DMS53 (cell line): Measurements from ENCODE around the gene MMAB.

ENCODE experiments used
- DNase-seq: peaks from one replicate; lab custom pipeline; 2025; lab: John Stamatoyannopoulos, UW

MMAB gene

DNA sequence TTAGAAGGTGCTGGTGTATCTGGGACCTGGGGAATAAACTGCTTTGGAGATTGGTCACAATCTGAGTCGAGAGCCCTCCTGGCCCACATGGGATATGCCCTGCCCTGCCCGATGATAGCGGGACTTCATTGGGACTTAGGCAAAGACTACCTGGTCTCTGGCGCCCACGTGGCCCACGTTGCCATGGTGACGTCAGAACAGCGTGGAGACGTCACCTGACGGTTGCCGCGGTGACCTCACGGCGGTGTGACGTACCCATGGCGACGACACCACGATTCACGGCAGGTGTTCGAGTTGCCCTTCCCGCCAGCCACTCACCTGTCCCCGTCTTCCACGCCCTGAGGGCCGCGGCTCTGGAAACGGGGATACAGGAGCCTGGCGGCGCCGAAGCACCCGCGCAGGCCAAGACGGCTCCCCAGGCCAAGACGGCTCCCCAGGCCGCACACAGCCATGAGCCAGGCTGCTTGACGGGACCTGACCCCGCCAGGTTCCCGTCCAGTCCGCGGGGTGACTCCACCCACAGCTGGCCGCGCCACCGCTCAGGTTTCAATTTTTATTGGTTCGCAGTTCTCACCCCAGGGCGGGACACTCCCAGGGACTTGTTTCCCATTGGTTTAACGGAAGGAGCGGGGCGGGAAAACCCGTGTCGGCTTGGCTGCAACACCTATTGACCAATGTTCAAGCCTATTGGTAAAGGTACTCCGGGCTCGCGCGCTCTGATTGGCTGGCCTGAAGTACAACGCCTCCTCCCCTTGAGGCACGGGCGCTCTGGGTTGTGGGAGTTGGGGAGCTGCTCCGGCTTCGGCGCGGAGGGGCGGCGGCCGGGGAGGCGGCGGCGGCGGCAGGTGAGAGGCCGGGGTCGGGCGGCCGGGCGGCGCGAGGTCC is at the start of gene MMAB, which contains the start of gene MVK:
TSS of gene MMAB (minus strand) at position 476 of the 885 bp plus-strand sequence. CDS start at position 452, 24 bp downstream.
TSS of gene MVK (plus strand) at position 766 of the 885 bp plus-strand sequence. CDS start 1,029 bp downstream, outside the sequence.
- peak; percentile 100 for DNase-seq

DNA sequence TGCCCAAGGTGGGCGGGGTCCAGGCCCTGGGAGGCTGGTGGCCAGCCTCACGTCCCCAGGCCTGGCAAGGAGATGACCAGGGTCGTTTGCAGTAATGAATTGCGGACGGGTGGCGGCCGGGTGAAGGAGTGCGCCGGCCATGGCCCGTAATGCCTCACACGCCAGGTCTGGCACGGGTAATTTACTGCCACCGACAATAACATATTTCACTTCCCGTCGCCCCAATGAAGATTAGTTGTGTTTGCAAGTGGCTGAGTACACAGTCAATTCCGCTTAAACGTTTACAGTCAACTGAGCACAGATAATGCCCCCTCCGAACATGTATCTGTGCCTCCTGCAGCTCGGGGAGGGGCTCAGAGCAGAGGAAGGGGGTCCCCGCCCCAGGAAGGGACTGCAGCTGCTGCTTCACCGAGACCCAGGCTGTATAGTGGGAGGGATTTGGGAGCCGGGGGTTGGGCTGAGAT is 48.6 kb upstream of the MMAB start:
- peak; percentile 79 for DNase-seq

DNA sequence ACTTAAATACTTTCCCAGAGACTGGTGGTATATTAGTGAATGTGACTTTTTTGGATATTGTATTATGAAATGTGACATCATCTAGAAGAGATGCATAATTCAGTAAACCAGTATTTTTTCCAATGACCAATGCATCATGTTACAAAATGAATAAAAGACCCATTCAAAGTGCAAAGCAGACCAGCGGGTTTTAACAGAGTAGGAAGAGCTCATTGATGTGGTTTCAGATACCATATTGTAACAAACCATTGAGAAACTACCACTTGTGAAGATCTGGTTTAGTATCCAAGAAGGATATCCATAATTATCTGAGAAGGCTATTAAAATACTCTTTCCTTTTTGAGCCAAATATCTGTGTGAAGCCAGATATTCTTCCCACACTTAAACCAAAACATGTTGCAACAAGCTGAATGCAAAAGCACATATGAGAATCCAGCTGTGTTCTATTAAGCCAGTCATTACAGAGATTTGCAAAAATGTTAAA is 47.9 kb upstream of the MMAB start:
- peak; percentile 44 for DNase-seq

DNA sequence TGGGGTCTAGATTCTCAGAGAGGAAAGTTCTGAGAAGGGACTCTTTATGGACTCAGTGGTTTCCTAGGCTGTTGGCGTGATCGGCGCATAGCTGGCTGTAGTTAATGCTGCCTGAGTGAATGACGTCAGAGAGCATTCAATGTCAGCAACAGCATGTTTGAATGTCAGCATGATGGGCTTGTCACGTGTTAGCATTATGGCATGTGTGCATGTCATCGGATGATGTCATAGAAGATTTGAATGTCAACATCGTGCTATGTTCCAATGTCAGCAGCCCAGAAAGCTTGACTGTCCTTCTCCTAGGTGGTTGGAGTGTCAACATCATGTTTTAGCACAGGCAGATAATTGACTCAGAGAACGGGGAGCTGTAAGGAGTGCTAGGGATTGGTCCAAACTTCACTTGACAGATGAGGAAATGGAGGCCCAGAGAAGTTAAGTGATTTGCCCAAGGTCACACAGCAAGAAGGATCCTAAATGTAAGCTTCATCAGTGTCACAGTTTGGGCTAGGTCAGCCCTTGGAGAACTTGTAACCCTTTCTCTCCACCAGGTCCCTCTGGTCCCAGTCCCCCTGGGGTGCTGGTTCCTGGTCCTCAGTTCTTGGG is 45.8 kb upstream of the MMAB start:
- DNase-seq: peak; percentile 50

DNA sequence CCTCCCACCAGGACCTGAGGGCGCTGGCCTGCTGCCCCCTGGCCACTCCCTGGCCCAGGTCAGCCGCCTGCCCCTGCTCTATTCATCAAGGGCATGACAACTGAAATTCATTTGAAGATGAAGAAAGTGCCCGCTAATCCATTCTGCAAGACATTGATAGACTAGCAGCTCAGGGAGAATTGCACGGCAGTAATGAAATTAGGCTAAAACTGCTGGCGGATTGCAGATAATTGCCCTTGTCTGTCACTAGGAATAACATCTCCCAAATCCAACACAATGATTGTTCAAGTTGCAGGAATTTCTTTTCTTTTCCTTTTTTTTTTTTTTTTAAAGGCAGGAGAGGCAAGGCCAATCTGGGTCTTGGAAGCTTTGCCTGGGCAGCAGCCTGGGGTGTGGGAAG is 44.8 kb upstream of the MMAB start:
- no peak for DNase-seq

DNA sequence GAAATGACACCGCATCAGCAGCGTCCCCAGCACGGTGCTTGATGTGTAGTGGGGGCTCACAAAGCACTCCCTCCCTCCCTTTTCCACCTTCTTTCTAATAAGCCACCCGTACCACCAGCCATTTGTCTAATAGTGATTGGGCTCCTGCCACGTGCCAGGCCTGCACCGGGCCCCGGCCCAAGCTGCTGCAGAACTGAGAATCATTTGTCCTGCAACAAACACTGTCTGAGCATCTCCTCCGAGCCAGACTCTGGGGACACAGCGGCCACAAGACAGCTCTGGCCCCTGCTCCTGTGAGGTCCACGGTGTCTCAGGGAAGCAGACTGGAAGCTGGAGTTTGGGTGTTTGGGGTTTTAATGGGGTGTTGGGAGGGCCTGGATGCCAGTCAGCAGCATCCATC is 44.2 kb upstream of the MMAB start:
- DNase-seq: no peak

DNA sequence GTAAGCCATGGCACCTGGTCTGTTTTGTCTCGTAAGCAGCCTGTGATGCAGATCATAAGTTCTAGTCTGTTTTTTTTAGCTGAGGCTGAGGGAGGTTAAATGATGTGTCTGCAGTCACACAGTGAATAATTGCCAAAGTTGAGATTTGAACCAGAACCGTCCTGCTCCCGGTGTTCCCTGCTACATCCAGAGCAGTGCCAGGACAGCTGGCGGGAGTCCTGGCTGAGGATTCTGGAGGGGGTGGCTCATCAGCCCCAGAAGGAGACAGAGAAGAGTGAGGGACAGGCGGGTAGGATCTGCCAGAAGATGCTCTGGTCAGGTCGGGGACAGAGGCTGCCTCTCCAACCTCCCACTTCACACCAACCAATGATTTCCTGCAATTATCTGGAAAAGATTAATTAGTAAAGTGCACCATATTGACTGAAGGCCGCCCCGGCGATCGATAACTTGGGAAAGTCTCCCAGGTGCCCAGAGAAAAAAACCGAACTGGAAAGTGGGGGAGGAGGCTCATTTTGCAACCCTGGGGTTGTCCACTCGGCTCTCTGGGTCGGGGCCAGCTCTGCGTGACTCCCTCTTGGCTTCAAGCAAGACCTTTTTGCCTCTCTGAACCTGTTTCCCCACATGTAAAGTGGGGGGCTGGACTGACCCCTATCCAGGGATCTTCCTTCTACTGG is 42.4 kb upstream of the MMAB start:
- no peak for DNase-seq

DNA sequence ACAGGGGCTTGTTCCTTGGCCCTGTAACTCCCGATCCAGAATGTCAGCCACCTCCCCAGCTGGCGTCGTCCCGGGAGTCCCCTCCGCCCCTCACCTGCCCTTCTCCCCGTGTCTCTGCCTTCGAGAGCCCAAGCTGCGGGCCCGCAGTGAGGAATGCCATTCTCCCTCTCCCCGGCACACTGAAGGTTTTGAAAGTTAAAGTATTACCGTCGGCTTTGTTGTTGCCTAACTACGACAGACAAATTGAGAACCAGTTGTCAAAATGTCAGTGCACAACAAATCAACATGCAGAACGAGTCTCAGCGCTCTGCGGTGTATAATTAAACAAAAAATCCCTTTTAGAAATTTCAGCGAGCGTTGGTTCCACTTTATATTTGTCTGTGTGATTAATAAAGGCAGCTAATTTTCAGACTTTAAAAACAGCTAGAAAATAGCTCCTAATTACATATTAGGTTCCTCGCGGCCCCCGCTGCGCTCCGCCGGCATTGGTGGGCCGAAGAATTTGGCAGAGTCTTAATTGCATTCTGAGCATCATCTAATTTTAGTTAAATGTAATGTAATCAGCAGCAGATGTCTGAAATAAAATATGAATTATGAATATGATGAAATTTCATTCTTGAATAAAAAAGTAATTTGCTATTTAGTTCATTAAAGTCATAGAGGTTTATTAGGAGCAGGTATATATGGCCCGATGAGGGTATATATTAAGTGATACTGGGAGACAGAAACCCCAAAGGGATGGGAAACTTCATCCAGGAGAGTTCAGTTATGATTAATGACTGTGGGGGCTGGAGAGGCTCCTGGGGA is 40.5 kb upstream of the MMAB start:
- no peak for DNase-seq

DNA sequence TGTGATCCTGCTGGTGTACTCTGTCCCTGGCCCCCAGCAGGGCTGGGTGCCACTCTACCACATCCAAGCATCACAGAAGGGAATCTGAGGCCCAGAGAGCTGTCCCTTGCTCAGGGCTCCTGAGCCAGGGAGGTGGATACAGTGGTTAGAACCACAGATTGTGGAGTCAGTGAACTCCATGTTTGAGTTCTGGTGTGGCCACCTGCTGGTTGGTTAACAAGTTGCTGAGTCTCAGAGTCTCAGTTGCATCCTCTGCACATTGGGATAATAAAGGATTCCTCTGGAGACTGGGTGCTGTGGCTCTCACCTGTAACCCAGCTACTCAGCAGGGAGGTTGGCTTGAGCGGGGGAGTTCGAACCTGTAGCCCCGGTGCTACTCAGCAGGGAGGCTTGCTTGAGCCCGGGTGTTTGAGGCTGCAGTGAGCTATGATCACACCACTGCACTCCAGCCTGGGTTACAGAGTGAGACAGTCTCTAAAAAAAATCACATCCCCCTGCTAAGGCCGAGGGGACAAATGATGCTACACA is 39.7 kb upstream of the MMAB start:
- DNase-seq: peak; percentile 77

DNA sequence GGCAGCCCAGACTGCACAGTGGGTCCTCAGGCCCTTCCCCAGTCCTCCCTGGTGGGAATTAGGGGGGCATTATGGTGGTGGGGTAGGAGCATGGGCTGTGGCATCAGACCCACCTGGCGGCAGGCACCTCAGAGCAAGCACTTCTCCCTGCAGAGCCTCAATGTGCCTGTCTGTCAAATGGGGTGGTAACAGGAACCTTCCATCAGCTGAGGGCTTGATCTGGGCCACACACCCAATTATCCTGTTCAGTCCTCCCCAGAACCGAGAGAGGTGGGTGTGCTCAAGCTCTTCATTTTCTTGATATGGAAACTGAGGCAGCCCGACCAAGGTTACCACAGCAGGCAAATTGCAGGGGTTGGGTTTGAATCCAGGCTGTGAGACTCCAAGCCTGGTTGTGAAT is 38.7 kb upstream of the MMAB start:
- no peak for DNase-seq

DNA sequence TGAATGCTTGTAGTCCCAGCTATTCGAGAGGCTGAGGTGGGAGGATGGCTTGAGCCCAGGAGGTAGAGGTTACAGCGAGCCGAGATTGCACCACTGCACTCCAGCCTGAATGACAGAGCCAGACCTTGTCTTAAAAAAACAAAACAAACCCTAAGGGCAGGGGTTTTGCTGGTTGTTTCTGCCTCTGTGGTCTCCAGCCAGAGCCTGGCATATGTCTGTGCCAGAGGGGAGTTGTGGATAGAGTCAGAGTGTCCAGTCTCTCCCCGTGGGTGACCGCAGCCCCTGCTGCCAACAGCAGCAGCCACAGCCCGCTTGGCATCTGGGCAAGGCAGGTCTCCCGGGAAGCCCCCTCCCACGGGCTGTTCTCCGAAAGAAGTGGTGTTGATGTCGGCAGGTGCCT is 37.9 kb upstream of the MMAB start:
- DNase-seq: no peak

DNA sequence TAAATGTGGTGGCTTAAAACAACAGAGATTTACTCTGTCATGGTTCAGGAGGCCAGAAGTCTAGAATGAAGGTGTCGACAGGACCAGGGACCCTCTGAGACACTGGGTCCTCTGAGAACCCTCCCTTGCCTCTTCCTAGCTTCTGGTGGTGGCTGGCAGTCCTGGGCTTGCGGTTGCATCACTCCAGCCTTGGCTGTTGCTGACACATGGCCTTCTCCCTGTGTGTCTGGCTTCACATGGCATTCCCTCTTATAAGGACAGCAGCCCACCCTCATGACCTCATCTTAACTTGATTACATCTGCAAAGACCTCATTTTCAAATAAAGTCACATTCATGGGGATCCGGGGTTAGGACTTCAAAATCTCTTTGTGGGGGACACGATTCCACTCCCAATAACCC is 37.2 kb upstream of the MMAB start:
- no peak for DNase-seq

DNA sequence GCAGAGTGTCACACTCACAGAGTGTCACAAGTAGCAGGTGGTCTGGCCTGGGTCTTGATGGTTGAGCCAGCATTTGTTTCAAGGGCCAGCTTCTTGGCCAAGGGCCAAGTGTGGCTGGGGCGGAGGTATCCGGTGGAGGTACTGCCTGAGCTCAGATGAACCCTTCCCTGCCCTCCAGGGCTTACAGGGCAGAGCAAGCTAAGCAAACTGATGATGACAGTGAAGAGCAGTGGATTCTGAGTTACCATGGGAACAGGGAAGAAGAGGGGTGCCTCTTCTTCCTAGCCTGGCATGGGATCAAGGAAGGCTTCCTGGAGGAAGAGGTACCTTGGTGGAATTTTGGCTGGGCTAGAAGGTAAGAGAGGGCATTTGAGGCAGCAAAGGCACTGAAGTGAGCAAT is 36.0 kb upstream of the MMAB start:
- peak; percentile 71 for DNase-seq

DNA sequence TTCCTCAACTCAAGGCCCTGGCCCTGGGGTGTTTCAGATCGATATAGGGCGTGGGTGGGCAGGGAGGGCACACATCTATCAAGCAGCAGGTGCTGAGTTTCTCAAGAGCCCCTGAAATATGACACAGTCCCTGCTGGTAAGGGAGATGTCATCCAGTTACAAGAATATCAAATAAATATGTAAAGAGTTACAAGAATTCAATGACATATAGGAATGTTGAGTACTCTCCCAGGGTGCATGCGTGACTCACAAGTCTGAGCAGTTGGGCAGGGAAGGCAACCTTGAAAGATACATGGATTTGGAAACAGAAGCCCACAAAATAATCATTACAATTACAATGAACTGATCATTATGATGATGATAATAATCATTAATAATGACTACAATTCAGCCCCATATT is 35.5 kb upstream of the MMAB start:
- DNase-seq: no peak

DNA sequence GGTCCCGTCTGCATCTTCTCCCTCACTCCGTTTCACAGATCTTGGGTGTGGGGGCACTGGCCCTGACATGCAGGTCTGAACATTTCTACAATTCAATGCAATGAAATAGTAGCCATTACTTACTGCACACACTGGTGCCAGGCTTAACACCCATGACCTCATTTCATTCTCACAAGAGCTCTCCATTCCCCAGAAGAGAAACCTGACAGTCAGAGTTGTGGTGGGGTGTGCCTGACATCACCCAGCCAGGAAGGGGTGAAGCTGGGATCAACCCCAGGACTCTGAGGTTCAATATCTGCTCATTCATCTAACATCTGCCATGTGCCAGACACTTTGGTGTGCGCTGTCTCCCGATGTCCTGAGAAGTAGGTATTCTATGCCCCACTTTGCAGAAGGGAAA is 35.0 kb upstream of the MMAB start:
- no peak for DNase-seq

DNA sequence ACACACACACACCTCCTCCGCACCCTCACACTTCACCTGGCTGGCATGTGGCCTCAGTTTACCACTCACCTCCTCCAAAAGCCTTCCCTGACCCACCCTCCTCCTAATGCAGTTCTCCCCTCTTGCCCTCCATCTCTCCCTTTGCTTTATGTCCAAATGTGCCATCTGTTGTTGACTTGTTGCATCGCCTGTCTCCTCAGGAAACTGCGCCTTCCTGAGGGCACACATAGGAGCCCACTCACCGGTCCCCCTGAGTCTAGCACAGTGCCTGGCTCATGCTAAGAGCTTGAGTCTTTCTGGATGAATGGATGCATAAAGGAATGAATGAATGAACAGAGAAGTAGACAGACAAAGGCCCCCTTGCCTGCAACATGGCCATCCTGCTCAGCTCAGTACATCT is 34.3 kb upstream of the MMAB start:
- DNase-seq: no peak

DNA sequence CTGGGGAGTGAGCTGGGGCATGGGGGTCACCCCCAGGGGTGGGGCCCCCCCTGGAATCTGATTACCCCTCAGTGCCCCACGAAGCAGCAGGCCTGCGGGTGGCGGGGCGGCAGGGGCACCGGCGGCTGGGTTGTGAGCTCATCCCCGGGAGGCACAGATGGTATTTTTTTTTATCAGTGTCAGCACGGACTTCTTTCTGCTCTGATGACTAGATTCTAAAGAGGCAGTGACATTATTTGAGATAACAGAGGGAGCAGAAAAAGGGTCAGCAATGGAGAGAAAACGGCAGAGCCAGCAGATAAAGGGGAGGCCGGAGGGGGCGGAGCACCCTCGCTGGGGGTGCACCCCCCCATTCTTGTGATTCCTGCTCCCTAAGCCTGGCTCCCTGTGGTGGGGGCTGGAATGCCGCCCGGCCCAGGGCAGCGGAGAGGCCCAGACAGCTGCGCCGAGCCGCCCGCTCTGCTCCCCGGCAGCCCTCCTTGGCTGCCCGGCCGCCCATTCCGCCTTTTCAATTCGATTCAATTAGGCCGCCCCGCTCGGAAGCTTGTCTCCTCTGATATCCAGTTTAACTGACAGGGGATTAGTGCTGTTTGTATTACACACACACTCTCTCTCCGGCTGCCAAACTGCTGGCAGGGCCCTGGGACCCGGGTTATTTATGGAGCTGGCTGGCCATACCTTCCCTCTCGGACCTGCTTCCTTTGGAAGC is 33.2 kb upstream of the MMAB start:
- peak; percentile 91 for DNase-seq

DNA sequence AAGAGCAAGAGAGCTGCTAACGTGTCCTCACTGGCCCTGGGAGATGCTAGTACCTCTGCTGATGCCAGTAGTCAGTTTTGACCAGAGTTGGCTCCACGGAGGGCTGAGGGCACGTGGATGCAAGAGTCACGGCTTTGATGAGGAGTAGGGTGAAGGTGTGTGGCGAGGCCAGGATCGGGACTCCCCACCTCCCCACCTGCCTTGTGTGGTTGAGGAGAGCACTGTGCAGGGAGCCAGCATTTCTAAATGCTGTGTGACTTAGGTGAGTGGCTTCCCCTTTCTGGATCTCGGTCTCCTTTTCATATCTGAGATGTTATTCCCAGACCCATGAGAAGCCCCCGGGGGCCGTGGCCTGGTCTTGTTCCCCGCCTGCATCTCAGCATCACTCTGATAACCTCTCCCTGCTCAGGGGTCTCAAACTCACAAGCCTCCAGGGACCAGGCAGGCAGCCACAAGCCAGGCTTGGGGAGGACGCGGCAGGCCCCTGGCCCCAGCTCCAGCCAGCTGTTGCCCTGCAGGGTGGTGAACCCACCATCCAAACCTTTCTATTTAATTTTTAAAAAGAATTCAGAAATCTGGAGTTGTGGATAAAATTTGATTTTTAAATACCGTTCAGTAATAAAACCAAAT is 32.4 kb upstream of the MMAB start:
- no peak for DNase-seq

DNA sequence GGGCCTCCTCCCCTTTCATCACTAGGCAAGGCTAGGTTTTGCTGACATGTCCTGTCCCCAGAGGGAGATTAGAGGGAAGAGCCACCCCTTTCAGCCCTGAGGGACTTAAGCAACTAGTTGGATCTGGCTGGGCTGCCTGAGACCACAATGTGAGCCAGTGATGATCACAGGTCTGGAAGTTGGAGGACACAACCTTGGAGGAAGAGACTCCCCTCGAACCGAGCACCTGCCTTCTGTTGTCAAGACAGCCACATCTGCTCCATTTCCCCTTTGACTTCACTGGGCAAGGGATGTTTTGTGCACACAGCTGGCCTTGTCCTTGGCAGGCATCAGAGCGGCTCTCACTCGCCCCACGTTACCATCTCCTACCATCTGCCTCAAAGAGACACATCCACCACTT is 31.7 kb upstream of the MMAB start:
- peak; percentile 59 for DNase-seq

DNA sequence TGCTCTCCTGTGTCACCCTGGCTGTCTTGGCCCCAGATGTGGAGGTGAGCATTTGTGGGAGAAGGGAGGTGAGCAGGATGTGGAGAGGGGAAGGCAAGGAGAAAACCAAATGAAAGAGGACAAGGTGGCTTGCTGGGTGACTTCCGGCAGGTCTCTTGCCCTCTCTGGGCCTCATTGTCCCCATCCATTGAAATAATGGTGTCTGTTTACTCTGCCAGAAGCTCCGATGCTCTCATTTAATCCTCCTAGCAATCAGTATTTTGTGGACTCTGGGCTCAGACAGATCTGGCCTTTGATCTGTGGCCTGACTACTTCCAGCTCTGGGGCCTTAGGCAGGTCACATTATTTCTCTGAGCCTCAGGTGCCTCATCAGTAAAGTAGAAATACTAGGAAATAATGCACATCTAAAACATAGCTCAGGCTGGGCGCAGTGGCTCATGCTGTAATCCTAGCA is 30.9 kb upstream of the MMAB start:
- DNase-seq: no peak
